ENCODE measurements around the gene GRIK1. TPM values are rescaled to one million over a fixed set of nuclear protein-coding genes. Genes with fewer than 3 reads are reported as not detected.

The GRIK1 gene
- polyA plus RNA-seq, 1 donor (not counting 4 experiments of a cell fraction or from before 2014, with no cell fraction given), result not detected

GRCh38 chr21:29514652-29515247, 425.0 kb downstream of the GRIK1 start:
- TF ChIP-seq EZH2 (IDR thresholded peaks at IDR 0.05; ENCODE audit: low read length) (no peak), CTCF (optimal IDR thresholded peaks at IDR 0.05 in 1 of 3, IDR thresholded peaks at IDR 0.05 in 1 of 3, conservative IDR thresholded peaks at IDR 0.05 in 1 of 3; ENCODE audit: extremely low read depth in 1 of 3, insufficient read depth in 2 of 3, low read length in 3 of 3) (no peak)
- H3K9ac ChIP-seq (ENCODE audit: control insufficient read depth, extremely low read depth, insufficient read depth, low read length), result no peak overlapping the region
- DNase-seq (ENCODE audit: low read depth, low spot score) (no peak), FAIRE-seq (no peak)
- dilution Hi-C loops (cut with MboI; ENCODE audit: extremely low pct_ligation_motif_present, low sequenced_read_pairs), result no loop called here
- H2AFZ ChIP-seq (ENCODE audit: control insufficient read depth, low read length), result no peak overlapping the region
- no peaks in the 10 kb centered on the region for H4K20me1 ChIP-seq (ENCODE audit: control insufficient read depth, extremely low read depth, insufficient read depth, low read length)
- no peak overlapping the region for H3K27ac ChIP-seq (ENCODE audit: control insufficient read depth, insufficient read depth, low read length)
- H3K4me2 ChIP-seq (ENCODE audit: control insufficient read depth, extremely low read depth, insufficient read depth, low read depth, low read length), result no peak overlapping the region
- no peaks in the 10 kb centered on the region for H3K79me2 ChIP-seq (ENCODE audit: control insufficient read depth, insufficient read depth, low read length)
- no peak overlapping the region for H3K4me3 ChIP-seq (ENCODE audit: control insufficient read depth in 2 of 3, extremely low read depth in 1 of 3, insufficient read depth in 2 of 3, low read depth in 1 of 3, low read length in 3 of 3)
- H3K9me1 ChIP-seq (ENCODE audit: control insufficient read depth, extremely low read depth, insufficient read depth, low read length), result no peaks in the 10 kb centered on the region
- no peaks in the 10 kb centered on the region for H3K36me3 ChIP-seq (ENCODE audit: control insufficient read depth in 2 of 2, extremely low read depth in 1 of 2, insufficient read depth in 2 of 2, low read length in 2 of 2)
- H3K4me1 ChIP-seq (ENCODE audit: control insufficient read depth, extremely low read depth, insufficient read depth, low read length), result no peaks in the 10 kb centered on the region
- no peaks in the 10 kb centered on the region for H3K27me3 ChIP-seq (ENCODE audit: control insufficient read depth, extremely low read depth, insufficient read depth, low read length)
- H3K9me3 ChIP-seq (ENCODE audit: control insufficient read depth, low read depth, low read length), result no peaks in the 10 kb centered on the region

- Histone ChIP-seq H3K27me3 (ENCODE audit: control insufficient read depth, extremely low read depth, insufficient read depth, low read length) (no peaks in the 10 kb centered on the region), H3K4me1 (ENCODE audit: control insufficient read depth, extremely low read depth, insufficient read depth, low read length) (no peaks in the 10 kb centered on the region), H3K9me3 (ENCODE audit: control insufficient read depth, low read depth, low read length) (no peaks in the 10 kb centered on the region), H3K4me2 (ENCODE audit: control insufficient read depth, extremely low read depth, insufficient read depth, low read depth, low read length) (no peak overlapping the region), H3K9ac (ENCODE audit: control insufficient read depth, extremely low read depth, insufficient read depth, low read length) (no peak overlapping the region), H3K4me3 (ENCODE audit: control insufficient read depth in 2 of 3, extremely low read depth in 1 of 3, insufficient read depth in 2 of 3, low read depth in 1 of 3, low read length in 3 of 3) (no peak overlapping the region), H3K9me1 (ENCODE audit: control insufficient read depth, extremely low read depth, insufficient read depth, low read length) (no peaks in the 10 kb centered on the region), H3K79me2 (ENCODE audit: control insufficient read depth, insufficient read depth, low read length) (no peaks in the 10 kb centered on the region), H3K36me3 (ENCODE audit: control insufficient read depth in 2 of 2, extremely low read depth in 1 of 2, insufficient read depth in 2 of 2, low read length in 2 of 2) (no peaks in the 10 kb centered on the region), H4K20me1 (ENCODE audit: control insufficient read depth, extremely low read depth, insufficient read depth, low read length) (no peaks in the 10 kb centered on the region), H2AFZ (ENCODE audit: control insufficient read depth, low read length) (no peak overlapping the region), H3K27ac (ENCODE audit: control insufficient read depth, insufficient read depth, low read length) (no peak overlapping the region)
- no peak for FAIRE-seq
- dilution Hi-C loops (cut with MboI; ENCODE audit: extremely low pct_ligation_motif_present, low sequenced_read_pairs), result no loop called here
- DNase-seq (ENCODE audit: low read depth, low spot score), result no peak
- TF ChIP-seq EZH2 (IDR thresholded peaks at IDR 0.05; ENCODE audit: low read length), result no peak
- no peak for TF ChIP-seq CTCF (optimal IDR thresholded peaks at IDR 0.05 in 1 of 3, IDR thresholded peaks at IDR 0.05 in 1 of 3, conservative IDR thresholded peaks at IDR 0.05 in 1 of 3; ENCODE audit: extremely low read depth in 1 of 3, insufficient read depth in 2 of 3, low read length in 3 of 3)
Observed at GRCh38 chr21:29513535-29513934, 426.3 kb downstream of the GRIK1 start.

All from keratinocyte (primary cell).